K562 (cell line): ENCODE measurements around the gene CCNY. TPM values are rescaled to one million over a fixed set of nuclear protein-coding genes. Genes with fewer than 3 reads are reported as not detected.

ENCODE experiments used
- ATAC-seq: fragments of 200-7000 bp; cut with Tn5 transposase; 3 replicates; pipeline ENCODE4 v1.9.1; 2020; ENCODE audit warnings: moderate library complexity
- BruUV-seq: library from RNA; stranded (reverse); fragments of 400-500 nt; replicated peaks from 2 replicates; lab custom pipeline; 2021; lab: Mats Ljungman, UMichigan
- CTCF ChIA-PET: fragments of 300-600 bp; formaldehyde crosslinking; extraction: SDS; loops from one replicate; lab custom pipeline; 2021; ENCODE audit warnings: low intra/inter-chr PET ratio; lab: Yijun Ruan, JAX
- POLR2A ChIA-PET: fragments of 300-600, 350-650 bp; sonication (Branson Sonifier 250); formaldehyde crosslinking; extraction: SDS; loops from one replicate; lab custom pipeline; 2021; ENCODE audit warnings: antibody characterized with exemption, inconsistent platforms; lab: Yijun Ruan, JAX
- DNase-seq, 4 experiments: peaks; one replicate each; pipeline versions ENCODE4 v3.0.0 to v3.0.0-alpha.2; 2011 to 2018; ENCODE audit warnings: low spot score in 3 of 4, mixed read lengths in 3 of 4; ENCODE audit errors: extremely low read depth in 1 of 4
- FAIRE-seq: peaks from 2 replicates; lab custom pipeline; 2011; peaks lifted over from hg19 to GRCh38; lab: Jason Lieb, UNC
- H2AFZ ChIP-seq: 2 replicates; pipeline ENCODE4 v1.6.0; 2011; ENCODE audit warnings: low read depth, low read length, control low read depth, inconsistent platforms
- H3K27ac ChIP-seq: fragments of 200-600 bp; 3 replicates; pipeline ENCODE4 v1.8.0; 2011; ENCODE audit warnings: low read depth, mild to moderate bottlenecking, control low read depth, inconsistent platforms, low read length, moderate library complexity, mixed read lengths; ENCODE audit errors: extremely low read depth
- H3K27me3 ChIP-seq, 2 experiments: fragments of 300-600 bp in 1 of 2; 2 replicates in 1 of 2; 3 replicates in 1 of 2; pipeline versions ENCODE4 v1.6.0 to v1.8.0; 2011; ENCODE audit warnings: inconsistent platforms in 2 of 2, low read length in 2 of 2, mild to moderate bottlenecking in 1 of 2, mixed read lengths in 1 of 2, moderate library complexity in 1 of 2; ENCODE audit not compliant: control insufficient read depth in 2 of 2, insufficient read depth in 2 of 2
- H3K36me3 ChIP-seq: fragments of 300-600 bp; 3 replicates; pipeline ENCODE4 v1.8.0; 2011; ENCODE audit warnings: mild to moderate bottlenecking, low read length, inconsistent platforms; ENCODE audit not compliant: control insufficient read depth, insufficient read depth
- H3K4me1 ChIP-seq, 2 experiments: fragments of 200-600 bp in 1 of 2; replicated peaks in 1 of 2; 2 replicates in 1 of 2; 3 replicates in 1 of 2; pipeline versions ENCODE4 v1.5.1 to v1.8.0; 2011; ENCODE audit warnings: inconsistent platforms in 2 of 2, low read length in 2 of 2, mild to moderate bottlenecking in 1 of 2, mixed read lengths in 1 of 2, moderate library complexity in 1 of 2; ENCODE audit not compliant: control insufficient read depth in 2 of 2, insufficient read depth in 2 of 2
- H3K4me2 ChIP-seq: 2 replicates; pipeline ENCODE4 v1.6.1; 2011; ENCODE audit warnings: low read length, control low read depth, inconsistent platforms, mixed read lengths; ENCODE audit not compliant: insufficient read depth
- H3K4me3 ChIP-seq: fragments of 200-600 bp; sonication (generic), shearing (Covaris generic); 2 replicates; pipeline ENCODE4 v1.5.1; 2016; ENCODE audit warnings: control low read depth, inconsistent platforms
- H3K79me2 ChIP-seq: fragments of 200-600 bp; 3 replicates; pipeline ENCODE4 v1.8.0; 2011; ENCODE audit warnings: low read length, inconsistent platforms; ENCODE audit not compliant: control insufficient read depth, insufficient read depth
- H3K9ac ChIP-seq, 2 experiments: 2 replicates each; pipeline versions ENCODE4 v1.6.0 to v1.6.1; 2011; ENCODE audit warnings: low read depth in 2 of 2, low read length in 2 of 2, control low read depth in 1 of 2, inconsistent platforms in 1 of 2, mild to moderate bottlenecking in 1 of 2, mixed read lengths in 1 of 2; ENCODE audit not compliant: insufficient read depth in 1 of 2
- H3K9me1 ChIP-seq: one replicate; pipeline ENCODE4 v1.6.0; 2011; ENCODE audit warnings: inconsistent platforms, mild to moderate bottlenecking, low read length, moderate library complexity; ENCODE audit not compliant: control insufficient read depth, insufficient read depth
- H3K9me3 ChIP-seq: replicated peaks from 2 replicates; pipeline ENCODE4 v1.5.1; 2011; ENCODE audit warnings: low read depth, low read length, inconsistent platforms; ENCODE audit not compliant: control insufficient read depth, insufficient read depth
- H4K20me1 ChIP-seq: replicated peaks from 2 replicates; pipeline ENCODE4 v1.6.1; 2011; ENCODE audit warnings: low read length, inconsistent platforms, mixed read lengths; ENCODE audit not compliant: control insufficient read depth, insufficient read depth
- CBX8 ChIP-seq: fragments of 200-600 bp; sonication (generic); IDR thresholded peaks from 2 replicates; pipeline ENCODE4 v1.6.1; 2012; ENCODE audit warnings: borderline replicate concordance, mixed run types, low read depth, mild to moderate bottlenecking, moderate library complexity, mixed read lengths, low read length, control low read depth, inconsistent platforms; ENCODE audit not compliant: poor library complexity, severe bottlenecking; ENCODE audit errors: extremely low read depth
- KAT7 ChIP-seq: sonication (generic); formaldehyde crosslinking; IDR thresholded peaks from 2 replicates; pipeline ENCODE4 v1.8.0; 2022; ENCODE audit warnings: missing genetic modification reagents, mild to moderate bottlenecking, borderline replicate concordance
- MYC ChIP-seq, 2 experiments: fragments of 250-450 bp in 1 of 2; sonication (Bioruptor Pico) in 1 of 2; IDR thresholded peaks; 2 replicates each; pipeline versions ENCODE4 v1.5.1 to v1.6.1; 2012 to 2021; ENCODE audit warnings: low read depth in 2 of 2, borderline replicate concordance in 1 of 2, improper control_type of control experiment in 1 of 2, low read length in 1 of 2, mild to moderate bottlenecking in 1 of 2, moderate library complexity in 1 of 2
- WGBS: fragments of 100-300 bp; shearing (Covaris generic); methylation state at CpG from one replicate; pipeline ENCODE4 v1.1.6; 2016; ENCODE audit warnings: low coverage, mixed read lengths; ENCODE audit not compliant: insufficient coverage; ENCODE audit errors: missing lambda C conversion rate; 5-methylcytosine and 5-hydroxymethylcytosine counted together
- in situ Hi-C: fragments of 300-500 bp; cut with MboI; formaldehyde crosslinking; loops from 4 replicates; pipeline ENCODE4 v1.15.0; 2018; ENCODE audit warnings: inconsistent platforms, mixed read lengths
- intact Hi-C: fragments of 100-400 bp; cut with micrococcal nuclease; formaldehyde crosslinking; loops from 2 replicates; pipeline ENCODE4 v1.14.2; 2022
- polyA plus RNA-seq, 8 experiments: library from polyadenylated mRNA; depleted of rRNA in 4 of 8; stranded (reverse) in 5 of 8; unstranded in 3 of 8; fragments of >200 nt; fragmentation: Nextera tagmentation in 2 of 8; fragmentation: Illumina TruSeq in 1 of 8; extraction: Ambion mirVana in 2 of 8; extraction: Trizol in 1 of 8; gene quantifications; 2 replicates each; pipeline versions ENCODE4 v1.2.1 to v1.2.3, GENCODE V29; 2011 to 2014; ENCODE audit warnings: inconsistent platforms in 1 of 8, missing spikeins in 1 of 8
- total RNA-seq, 7 experiments: library from RNA; depleted of rRNA in 6 of 7; stranded (reverse); fragments of >200 nt in 6 of 7; fragmentation: Illumina TruSeq in 2 of 7; extraction: Trizol in 2 of 7; gene quantifications; 2 replicates each; pipeline versions ENCODE4 v1.2.1 to v1.2.3, GENCODE V29; 2011 to 2021; ENCODE audit warnings: low replicate concordance in 1 of 7

Gene CCNY
- total and polyA plus RNA-seq, 9 of the 15 experiments (the other 6 are each of a cell fraction or from before 2014, with no cell fraction given): 8.4 to 109 (median 38.6) TPM

GRCh38 chr10:35412003-35412723 lies 75.9 kb downstream of the CCNY start:
- Histone ChIP-seq H4K20me1 (peaks cover 61% of the 10 kb centered on the region), H3K27ac (peak overlapping the region; percentile 76; the same call in 2 of the 3 replicates), H3K36me3 (no peaks in the 10 kb centered on the region), H3K9me3 (no peaks in the 10 kb centered on the region), H3K9ac (no peak overlapping the region), H3K79me2 (peaks cover 95% of the 10 kb centered on the region), H3K4me1 (peaks cover 24 to 46% of the 10 kb centered on the region in 2 experiments), H3K9me1 (peaks cover 8% of the 10 kb centered on the region), H3K4me2 (peak overlapping the region; percentile 70), H3K27me3 (no peaks in the 10 kb centered on the region), H3K4me3 (no peak overlapping the region), H2AFZ (no peak overlapping the region)
- DNase-seq (no peak), FAIRE-seq (no peak), ATAC-seq (no peak)
- in situ Hi-C loops: no loop called here
- intact Hi-C loops: loop anchor here (5.0 kb wide), 2 partner anchors 35 to 75 kb away; partner anchors contain the start of gene CCNY
- WGBS: 32% methylated on average over 4 of the region's 4 CpGs
- TF ChIP-seq KAT7 (CRISPR knock-in tag) (0 out of 2 replicates have a peak, but pooled peaks have one; percentile 25), MYC (IDR thresholded peaks at IDR 0.05; ENCODE audit: low read depth, low read length) (no peak), MYC (CRISPR knock-in tag; IDR thresholded peaks at IDR 0.05; ENCODE audit: borderline replicate concordance, low read depth) (no peak), CBX8 (no peak)
- ChIA-PET POLR2A (interaction anchor here (0.7 to 1.9 kb wide), 4 partner anchors 9 to 91 kb away, joined by 3 to 8 read pairs (median 6); no protein-coding TSS in a partner anchor), CTCF (no interaction called here)
- BruUV-seq: no TSS peak
